Panc1 (cell line): ENCODE data around the gene ZNF592. TPM values are rescaled to one million over a fixed set of nuclear protein-coding genes. Genes with fewer than 3 reads are reported as not detected.

Experiments
- ATAC-seq: fragments of 200-7000 bp; cut with Tn5 transposase; 2 replicates; pipeline ENCODE4 v1.9.1; 2020; ENCODE audit warnings: mild to moderate bottlenecking, moderate library complexity
- BruUV-seq: library from RNA; stranded (reverse); fragments of 400-500 nt; replicated peaks from 2 replicates; lab custom pipeline; 2021; lab: Mats Ljungman, UMichigan
- CTCF ChIA-PET: fragments of 300-600 bp; sonication (Branson Sonifier 250); formaldehyde crosslinking; loops from one replicate; lab custom pipeline; 2022; ENCODE audit warnings: antibody characterized with exemption; lab: Charles Lee
- POLR2A ChIA-PET: fragments of 300-600 bp; sonication (Branson Sonifier 250); formaldehyde crosslinking; loops from one replicate; lab custom pipeline; 2022; ENCODE audit warnings: antibody characterized with exemption; lab: Charles Lee
- DNase-seq: peaks from one replicate; pipeline ENCODE4 v3.0.0-alpha.2; 2010; ENCODE audit warnings: low read depth, low spot score
- H3K27ac ChIP-seq: 2 replicates; pipeline ENCODE4 v1.5.1; 2011; ENCODE audit warnings: mild to moderate bottlenecking, low read length, inconsistent platforms
- H3K27me3 ChIP-seq: fragments of 200-500 bp; sonication (Bioruptor generic); 2 replicates; pipeline ENCODE4 v1.6.0; 2014; ENCODE audit warnings: low read length, inconsistent platforms; ENCODE audit not compliant: control insufficient read depth, insufficient read depth
- H3K36me3 ChIP-seq: fragments of 200-500 bp; sonication (Bioruptor generic); 2 replicates; pipeline ENCODE4 v1.5.1; 2014; ENCODE audit warnings: inconsistent platforms, mild to moderate bottlenecking, low read length, moderate library complexity; ENCODE audit not compliant: control insufficient read depth, insufficient read depth
- H3K4me1 ChIP-seq: 2 replicates; pipeline ENCODE4 v1.5.1; 2011; ENCODE audit warnings: inconsistent platforms, mild to moderate bottlenecking, low read length, moderate library complexity; ENCODE audit not compliant: control insufficient read depth, insufficient read depth
- H3K4me3 ChIP-seq, 2 experiments: 2 replicates each; pipeline ENCODE4 v1.5.1; 2011 to 2012; ENCODE audit warnings: low read depth in 2 of 2, low read length in 2 of 2, mild to moderate bottlenecking in 2 of 2, inconsistent platforms in 1 of 2, moderate library complexity in 1 of 2
- H3K9me3 ChIP-seq: fragments of 200-500 bp; sonication (Bioruptor generic); 2 replicates; pipeline ENCODE4 v1.5.1; 2014; ENCODE audit warnings: low read depth, mild to moderate bottlenecking, inconsistent platforms, low read length, moderate library complexity; ENCODE audit not compliant: control insufficient read depth, insufficient read depth
- POLR2AphosphoS5 ChIP-seq: IDR thresholded peaks from 2 replicates; pipeline ENCODE4 v1.6.1; 2012; ENCODE audit warnings: mild to moderate bottlenecking, low read depth, low read length, moderate library complexity
- SIN3A ChIP-seq: IDR thresholded peaks from 2 replicates; pipeline ENCODE4 v1.6.1; 2012; ENCODE audit warnings: low read depth, mild to moderate bottlenecking, low read length, moderate library complexity, borderline replicate concordance; ENCODE audit not compliant: insufficient read depth
- TCF7L2 ChIP-seq: IDR thresholded peaks from 2 replicates; pipeline ENCODE4 v1.6.1; 2011; ENCODE audit warnings: mild to moderate bottlenecking, low read depth, low read length, inconsistent platforms
- in situ Hi-C: cut with HindIII; loops from 2 replicates; pipeline ENCODE4 v1.10.0; 2016; ENCODE audit warnings: low sequenced_read_pairs, low pct_unique_long_range_greater_than_20kb
- intact Hi-C: fragments of 100-400 bp; cut with micrococcal nuclease; formaldehyde crosslinking; loops from one replicate; pipeline ENCODE4 v1.10.0; 2022; ENCODE audit not compliant: unreplicated experiment
- total RNA-seq: library from RNA; stranded (reverse); gene quantifications from one replicate; pipeline ENCODE4 v1.2.1, GENCODE V29; 2021; ENCODE audit not compliant: unreplicated experiment
- TF ChIP-seq, protein P1 (sequence below): fragments of 450-650 bp; IDR thresholded peaks from 2 replicates; pipeline ENCODE4 v1.5.1; 2017; ENCODE audit warnings: mild to moderate bottlenecking
- TF ChIP-seq, protein P2 (sequence below), 2 experiments: IDR thresholded peaks; 2 replicates each; pipeline ENCODE4 v1.6.1; 2011 to 2012; ENCODE audit warnings: low read depth in 2 of 2, control low read depth in 1 of 2, low read length in 1 of 2, mild to moderate bottlenecking in 1 of 2, moderate library complexity in 1 of 2; ENCODE audit not compliant: insufficient read depth in 1 of 2

ZNF592 gene
- total RNA-seq, 1 experiment from 2014 or later: 34.2 TPM

DNA sequence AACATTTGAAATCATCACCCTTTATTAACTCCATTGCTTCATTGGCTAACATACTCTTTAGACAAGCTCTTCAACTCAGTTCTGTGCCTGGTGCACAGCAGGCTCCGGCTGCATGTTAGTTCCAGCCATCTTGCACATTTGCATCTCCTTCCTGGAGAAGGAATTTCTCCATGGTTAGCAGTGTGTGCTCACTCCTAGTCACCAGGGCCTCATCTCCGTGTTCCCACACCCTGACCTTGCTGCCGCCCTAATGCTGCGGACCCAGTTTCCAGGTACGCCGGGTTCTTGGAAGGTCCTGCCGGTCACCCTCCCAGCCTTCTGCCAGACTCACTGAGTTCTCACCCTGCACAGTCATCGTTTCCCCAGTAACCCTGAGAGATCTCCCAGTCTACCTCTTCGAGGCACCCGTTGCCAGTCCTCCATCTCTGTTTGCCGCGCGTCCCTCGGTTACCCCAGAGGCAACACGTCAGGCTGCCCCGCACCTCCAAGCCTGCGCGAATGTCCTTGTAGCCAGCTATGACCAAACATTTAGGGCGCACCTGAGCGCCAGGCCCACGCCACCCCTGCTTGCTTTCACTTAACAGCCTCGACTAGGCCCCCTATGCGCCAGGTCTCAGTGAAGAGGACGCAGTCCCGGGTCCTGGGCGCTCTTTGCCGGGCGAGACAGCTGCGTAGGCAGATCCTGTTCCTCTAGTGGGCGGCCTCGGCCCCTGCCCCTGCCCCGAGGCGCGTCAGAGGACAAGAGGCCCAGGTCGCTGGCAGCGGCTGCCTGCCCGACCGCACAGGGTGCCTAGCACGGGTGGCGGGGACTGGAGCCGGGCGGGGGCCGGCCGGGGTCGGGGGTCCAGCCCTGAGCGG is 747 bp upstream of the ZNF592 start:
- Histone ChIP-seq H3K4me1 (peaks cover 27% of the 10 kb centered on the region), H3K36me3 (no peaks in the 10 kb centered on the region; the same call in 1 of the 2 replicates), H3K27me3 (no peaks in the 10 kb centered on the region), H3K27ac (peak overlapping the region; percentile 80), H3K9me3 (no peaks in the 10 kb centered on the region), H3K4me3 (peak overlapping the region; percentile 59 to 73)
- BruUV-seq: TSS peak; percentile 74
- intact Hi-C loops: no loop called here
- ATAC-seq (peak; percentile 80), DNase-seq (no peak)
- CTCF ChIA-PET: interaction anchor here (0.7 kb wide), 1 partner anchor 23 kb away, joined by 6 read pairs; no protein-coding TSS in a partner anchor
- in situ Hi-C loops: no loop called here
- TF ChIP-seq POLR2AphosphoS5 (no peak), TCF7L2 (no peak), SIN3A (no peak; the same call in 1 of the 2 replicates)
- TF ChIP-seq, protein P1, sequence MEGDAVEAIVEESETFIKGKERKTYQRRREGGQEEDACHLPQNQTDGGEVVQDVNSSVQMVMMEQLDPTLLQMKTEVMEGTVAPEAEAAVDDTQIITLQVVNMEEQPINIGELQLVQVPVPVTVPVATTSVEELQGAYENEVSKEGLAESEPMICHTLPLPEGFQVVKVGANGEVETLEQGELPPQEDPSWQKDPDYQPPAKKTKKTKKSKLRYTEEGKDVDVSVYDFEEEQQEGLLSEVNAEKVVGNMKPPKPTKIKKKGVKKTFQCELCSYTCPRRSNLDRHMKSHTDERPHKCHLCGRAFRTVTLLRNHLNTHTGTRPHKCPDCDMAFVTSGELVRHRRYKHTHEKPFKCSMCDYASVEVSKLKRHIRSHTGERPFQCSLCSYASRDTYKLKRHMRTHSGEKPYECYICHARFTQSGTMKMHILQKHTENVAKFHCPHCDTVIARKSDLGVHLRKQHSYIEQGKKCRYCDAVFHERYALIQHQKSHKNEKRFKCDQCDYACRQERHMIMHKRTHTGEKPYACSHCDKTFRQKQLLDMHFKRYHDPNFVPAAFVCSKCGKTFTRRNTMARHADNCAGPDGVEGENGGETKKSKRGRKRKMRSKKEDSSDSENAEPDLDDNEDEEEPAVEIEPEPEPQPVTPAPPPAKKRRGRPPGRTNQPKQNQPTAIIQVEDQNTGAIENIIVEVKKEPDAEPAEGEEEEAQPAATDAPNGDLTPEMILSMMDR: no peak
- TF ChIP-seq, protein P2, sequence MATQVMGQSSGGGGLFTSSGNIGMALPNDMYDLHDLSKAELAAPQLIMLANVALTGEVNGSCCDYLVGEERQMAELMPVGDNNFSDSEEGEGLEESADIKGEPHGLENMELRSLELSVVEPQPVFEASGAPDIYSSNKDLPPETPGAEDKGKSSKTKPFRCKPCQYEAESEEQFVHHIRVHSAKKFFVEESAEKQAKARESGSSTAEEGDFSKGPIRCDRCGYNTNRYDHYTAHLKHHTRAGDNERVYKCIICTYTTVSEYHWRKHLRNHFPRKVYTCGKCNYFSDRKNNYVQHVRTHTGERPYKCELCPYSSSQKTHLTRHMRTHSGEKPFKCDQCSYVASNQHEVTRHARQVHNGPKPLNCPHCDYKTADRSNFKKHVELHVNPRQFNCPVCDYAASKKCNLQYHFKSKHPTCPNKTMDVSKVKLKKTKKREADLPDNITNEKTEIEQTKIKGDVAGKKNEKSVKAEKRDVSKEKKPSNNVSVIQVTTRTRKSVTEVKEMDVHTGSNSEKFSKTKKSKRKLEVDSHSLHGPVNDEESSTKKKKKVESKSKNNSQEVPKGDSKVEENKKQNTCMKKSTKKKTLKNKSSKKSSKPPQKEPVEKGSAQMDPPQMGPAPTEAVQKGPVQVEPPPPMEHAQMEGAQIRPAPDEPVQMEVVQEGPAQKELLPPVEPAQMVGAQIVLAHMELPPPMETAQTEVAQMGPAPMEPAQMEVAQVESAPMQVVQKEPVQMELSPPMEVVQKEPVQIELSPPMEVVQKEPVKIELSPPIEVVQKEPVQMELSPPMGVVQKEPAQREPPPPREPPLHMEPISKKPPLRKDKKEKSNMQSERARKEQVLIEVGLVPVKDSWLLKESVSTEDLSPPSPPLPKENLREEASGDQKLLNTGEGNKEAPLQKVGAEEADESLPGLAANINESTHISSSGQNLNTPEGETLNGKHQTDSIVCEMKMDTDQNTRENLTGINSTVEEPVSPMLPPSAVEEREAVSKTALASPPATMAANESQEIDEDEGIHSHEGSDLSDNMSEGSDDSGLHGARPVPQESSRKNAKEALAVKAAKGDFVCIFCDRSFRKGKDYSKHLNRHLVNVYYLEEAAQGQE (IDR thresholded peaks at IDR 0.05; ENCODE audit: insufficient read depth in 1 of 2, low read depth in 2 of 2, low read length in 1 of 2): no peak
- POLR2A ChIA-PET: interaction anchor here (0.5 to 0.7 kb wide), 3 partner anchors 26 to 206 kb away, joined by 3 to 15 read pairs (median 5); no protein-coding TSS in a partner anchor

DNA sequence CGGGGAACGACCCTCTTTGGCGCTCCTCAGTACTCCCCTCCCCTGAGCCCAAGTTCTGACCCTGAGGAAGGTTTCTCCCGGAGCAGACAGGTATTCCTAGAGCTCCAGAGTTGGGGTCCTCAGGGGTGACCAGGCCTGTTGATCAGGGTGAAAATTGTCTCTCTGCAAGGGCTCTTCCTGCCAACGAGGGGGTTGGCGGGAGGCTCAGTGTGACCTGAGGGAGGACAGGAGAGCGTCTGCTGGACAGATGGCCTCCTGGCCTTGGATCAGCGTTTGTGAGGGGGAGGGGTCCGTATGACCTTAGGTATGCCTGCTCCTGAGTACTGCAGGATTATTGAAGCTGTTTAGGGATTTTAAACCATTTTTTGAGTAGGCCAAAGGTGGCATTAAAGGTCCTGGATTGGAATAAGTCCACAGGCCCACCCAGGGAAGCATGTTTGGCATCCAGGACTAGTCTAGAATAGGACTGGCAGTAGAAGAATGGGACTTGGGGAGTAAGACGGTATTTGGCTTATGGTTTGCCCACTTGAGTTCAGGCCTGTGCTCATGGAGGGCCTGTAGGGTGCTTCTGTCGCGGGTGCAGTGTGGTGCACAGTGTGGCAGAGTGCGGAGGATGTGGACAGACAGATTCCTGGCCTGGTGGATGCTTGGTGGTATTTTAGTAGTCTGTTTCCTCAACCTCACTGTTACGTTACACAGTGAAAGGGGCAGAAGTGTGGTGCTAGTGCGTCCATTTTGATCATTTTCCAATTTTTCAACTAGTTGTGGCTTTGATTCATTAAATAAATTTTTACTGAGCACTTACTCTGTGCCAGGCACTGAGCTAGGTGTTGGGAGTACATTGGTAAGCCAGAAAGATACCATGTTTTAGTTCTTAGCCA is 959 bp downstream of the ZNF592 start:
- Histone ChIP-seq H3K27me3 (no peaks in the 10 kb centered on the region), H3K27ac (peak overlapping the region; percentile 94), H3K4me3 (peak overlapping the region; percentile 89 to 100), H3K36me3 (no peaks in the 10 kb centered on the region; the same call in 1 of the 2 replicates), H3K4me1 (peaks cover 31% of the 10 kb centered on the region), H3K9me3 (no peaks in the 10 kb centered on the region)
- ChIA-PET POLR2A (interaction anchor here (1.3 kb wide), 1 partner anchor 33 kb away, joined by 6 read pairs; the partner anchor contains the start of gene SEC11A), CTCF (no interaction called here)
- TF ChIP-seq TCF7L2 (no peak), POLR2AphosphoS5 (no peak), SIN3A (no peak)
- TF ChIP-seq, protein P1: no peak
- TF ChIP-seq, protein P2 (IDR thresholded peaks at IDR 0.05; ENCODE audit: insufficient read depth in 1 of 2, low read depth in 2 of 2, low read length in 1 of 2): no peak
- BruUV-seq: no TSS peak
- in situ Hi-C loops: no loop called here
- ATAC-seq (no peak), DNase-seq (no peak)
- intact Hi-C loops: no loop called here
